Stimulated activated CD8-positive, alpha-beta memory T cell treated with anti-CD3 and anti-CD28 coated beads, Interleukin-12 subunit alpha, Interleukin-12 subunit beta, amount 100 ng/mL, for 1 hour (primary cell): ENCODE data around the gene LINGO1.

Experiments used
- DNase-seq: peaks from one replicate; pipeline ENCODE4 v3.0.0-alpha.2; 2020; ENCODE audit warnings: low read depth

LINGO1 gene

DNA sequence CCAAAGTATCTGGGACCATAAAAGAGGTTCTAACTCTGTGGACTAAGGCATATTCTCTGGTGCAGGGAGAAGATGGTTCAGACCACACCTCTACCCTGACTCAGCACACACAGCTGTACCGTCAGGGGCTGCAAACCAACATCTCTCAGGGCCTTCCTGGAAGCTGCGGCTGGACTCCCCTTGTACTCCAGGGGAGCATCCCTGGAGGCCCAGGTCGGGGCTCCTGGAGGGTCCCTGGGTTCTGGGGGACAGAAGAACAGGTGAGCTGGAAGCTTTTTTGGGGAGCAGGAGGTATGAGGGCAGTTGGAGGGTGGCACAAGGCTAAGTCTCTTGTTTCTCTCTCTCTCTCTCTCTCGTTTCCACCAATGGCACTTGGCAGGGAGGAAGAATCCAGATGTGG, 60.5 kb downstream of the LINGO1 start:
- no peak for DNase-seq

DNA sequence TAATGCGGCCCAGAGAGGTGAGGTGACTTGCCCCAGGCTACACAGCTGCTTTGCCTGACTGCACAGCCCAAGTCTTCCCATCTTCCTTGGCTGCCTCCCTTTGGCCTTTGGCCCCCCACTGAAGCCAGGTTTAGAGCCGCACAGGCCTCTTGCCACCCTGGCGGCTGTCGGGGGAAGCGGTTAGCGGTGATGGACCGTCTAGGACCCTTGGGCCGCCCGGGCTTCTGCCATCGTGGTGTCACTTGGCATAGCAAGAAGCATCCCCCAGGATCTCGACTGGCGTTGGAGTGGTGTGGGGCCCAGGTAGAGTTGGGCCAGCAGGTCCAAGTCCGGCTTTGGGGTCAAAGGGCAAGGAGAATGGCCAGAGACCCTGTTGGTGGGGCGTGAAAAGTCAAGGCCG, 61.0 kb downstream of the LINGO1 start:
- no peak for DNase-seq

DNA sequence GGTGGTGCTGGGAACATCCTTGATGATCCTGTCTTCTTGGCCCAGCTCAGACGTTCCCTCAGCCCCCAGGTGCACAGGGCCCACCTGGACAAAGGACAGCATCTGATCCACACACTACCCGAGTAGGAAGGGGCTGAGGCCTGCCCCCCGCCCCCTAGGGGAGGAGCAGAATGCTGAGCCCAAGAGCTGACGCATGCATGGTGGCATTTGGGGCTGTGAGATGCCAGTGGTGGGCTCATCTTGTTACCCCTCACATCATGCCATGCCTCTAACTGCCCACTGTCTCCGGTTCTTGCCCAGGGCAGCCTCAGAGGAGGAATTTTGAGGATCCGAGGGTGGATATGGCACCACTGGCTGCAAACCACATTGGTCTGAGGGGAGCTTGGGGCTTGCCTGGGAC, 61.5 kb downstream of the LINGO1 start:
- DNase-seq: no peak

DNA sequence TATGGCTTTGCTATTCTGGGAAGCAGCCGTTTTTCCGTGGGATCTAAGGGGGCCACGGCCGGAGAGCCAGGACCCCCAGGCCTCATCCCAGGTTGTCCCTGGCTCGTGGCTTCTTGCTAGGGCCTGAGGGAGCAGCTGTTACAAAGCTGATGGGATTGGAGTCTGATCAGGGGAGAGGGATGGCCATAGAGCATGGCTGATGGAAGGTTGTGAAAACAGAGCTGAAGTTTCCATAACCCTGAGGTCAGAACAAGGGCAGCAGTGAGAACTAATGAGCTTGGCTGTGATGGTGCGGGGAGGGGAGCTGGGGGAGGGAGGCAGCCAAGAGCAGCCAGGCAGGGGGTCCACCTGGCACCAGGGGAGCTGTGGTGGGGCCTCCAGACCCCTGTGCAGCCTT, 63.0 kb downstream of the LINGO1 start:
- DNase-seq: no peak

DNA sequence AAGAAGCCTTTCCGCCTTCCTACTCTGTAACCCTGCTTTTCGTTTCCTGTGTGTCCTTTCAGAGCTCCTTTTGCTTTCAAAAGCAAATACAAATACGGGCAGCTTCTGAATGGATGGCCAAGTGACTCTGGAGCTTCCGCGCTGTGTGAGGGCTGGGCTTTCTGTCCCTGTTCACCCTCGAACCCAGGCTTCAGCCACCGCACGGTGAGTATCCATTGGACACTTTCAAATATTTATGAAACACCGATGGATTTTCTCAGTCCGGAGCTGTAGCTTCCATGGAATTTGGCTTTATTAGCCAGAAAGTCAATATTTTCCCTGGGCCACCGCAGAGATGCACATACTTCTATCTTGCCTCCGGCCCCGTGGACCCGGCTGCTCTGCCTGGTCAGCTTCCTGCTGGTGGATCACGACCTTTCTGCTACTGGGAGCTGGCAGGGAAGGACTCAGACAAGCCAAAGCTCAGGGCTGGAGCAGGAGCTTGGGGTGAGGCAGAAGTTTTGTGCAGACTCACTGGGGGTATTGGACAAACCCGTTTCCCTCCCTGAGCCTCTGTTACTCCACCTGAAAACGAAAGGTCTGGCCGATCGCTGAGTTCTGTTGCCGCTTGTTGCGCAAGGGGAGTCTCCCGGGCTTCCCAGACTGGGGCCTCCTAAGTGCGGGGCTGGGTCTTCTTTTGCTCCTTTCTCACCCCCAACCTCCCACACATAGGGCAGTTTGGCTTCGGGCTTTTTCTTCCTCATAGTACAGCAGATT, 63.6 kb downstream of the LINGO1 start:
- DNase-seq: no peak

GRCh38 chr15:77568014-77568972, 64.4 kb downstream of the LINGO1 start:
- no peak for DNase-seq

DNA sequence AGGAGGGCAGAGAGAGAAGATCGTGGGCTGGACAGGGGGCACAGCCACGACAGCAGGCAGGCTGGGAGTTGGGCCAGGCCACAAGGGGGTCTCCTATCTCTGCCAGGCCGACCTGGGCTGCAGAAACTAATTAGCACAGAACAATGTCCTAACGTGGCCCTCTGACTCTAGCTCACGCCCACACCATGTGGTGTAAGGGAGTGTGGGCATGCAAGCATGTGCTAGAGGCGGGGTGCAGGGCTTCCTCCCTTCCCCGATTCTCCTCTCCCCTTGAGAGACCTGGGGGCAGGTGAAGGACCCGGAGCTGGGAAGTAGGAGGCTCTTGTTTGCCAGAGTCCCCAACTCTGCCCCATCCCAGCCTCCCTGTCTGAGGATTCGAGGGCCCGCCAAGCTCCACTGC, 65.5 kb downstream of the LINGO1 start:
- no peak for DNase-seq

DNA sequence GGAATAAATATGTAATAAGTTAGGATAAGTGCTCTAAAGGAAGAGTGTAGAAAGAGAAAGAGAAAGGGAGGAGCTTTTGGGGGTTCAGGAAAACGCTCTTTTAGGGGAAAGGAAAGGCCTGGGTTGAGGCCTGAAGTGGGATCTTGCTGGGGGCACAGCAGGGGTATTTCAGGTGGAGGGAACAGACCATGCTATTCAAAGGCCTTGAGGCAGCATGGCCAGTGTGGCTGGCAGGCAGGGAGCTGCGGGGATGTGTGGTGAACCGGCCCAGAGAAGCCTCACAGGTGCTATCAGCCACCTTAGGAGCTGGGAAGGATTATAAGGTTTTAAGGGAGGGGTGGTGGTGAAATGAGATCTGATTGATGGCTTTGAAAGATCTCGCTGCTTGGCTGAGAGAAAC, 66.6 kb downstream of the LINGO1 start:
- DNase-seq: no peak

- DNase-seq: no peak
These were observed 67.3 kb downstream of the LINGO1 start for GRCh38 chr15:77565378-77565915.

DNA sequence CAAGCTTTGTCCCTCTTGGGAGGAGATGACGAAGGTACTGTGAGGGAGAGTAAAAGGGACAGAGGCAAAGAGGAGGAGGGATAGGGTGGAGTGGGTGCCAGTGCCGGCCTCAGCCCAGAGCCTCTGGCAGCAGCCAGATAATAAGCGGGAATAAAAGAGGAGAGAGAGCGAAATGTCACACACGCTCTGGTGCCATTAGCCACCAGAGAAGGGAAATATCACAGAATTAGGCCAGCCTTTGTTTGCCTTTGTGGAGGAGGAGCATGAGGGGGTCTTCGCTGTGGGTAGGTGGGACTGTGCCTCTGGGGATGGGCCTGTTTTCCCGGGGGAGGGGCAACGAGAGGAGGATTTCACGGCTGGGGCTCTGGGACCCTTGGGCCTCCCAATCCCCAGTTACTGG, 67.8 kb downstream of the LINGO1 start:
- DNase-seq: no peak

- DNase-seq: no peak
These were observed 68.4 kb downstream of the LINGO1 start for GRCh38 chr15:77564341-77564740.

DNA sequence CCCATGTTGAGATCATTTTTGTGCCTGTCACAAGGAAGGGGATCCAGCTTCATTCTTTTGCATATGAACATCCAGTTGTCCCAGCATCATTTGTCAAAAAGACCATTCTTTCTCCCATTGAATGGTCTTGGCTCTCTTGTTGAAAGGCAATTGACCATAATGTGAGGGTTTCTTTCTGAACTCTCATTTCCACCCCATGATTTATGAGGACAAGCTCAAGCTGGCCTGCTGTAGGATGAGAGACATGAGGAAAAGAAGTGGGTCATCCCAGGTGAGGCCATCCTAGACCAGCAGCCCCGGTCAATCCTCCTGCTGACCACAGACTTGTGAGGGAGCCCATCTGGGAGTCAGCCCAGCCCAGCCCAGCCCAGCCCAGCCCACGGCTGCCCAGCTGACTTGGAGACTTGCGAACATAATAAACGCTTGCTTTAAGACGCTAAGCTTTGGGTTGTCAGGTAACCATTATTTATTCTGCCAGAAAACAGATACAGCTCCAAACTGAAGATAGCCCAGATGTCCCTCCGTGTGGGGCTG, 69.0 kb downstream of the LINGO1 start:
- no peak for DNase-seq
